ENCODE data around the gene GRM4.

The GRM4 gene

DNA sequence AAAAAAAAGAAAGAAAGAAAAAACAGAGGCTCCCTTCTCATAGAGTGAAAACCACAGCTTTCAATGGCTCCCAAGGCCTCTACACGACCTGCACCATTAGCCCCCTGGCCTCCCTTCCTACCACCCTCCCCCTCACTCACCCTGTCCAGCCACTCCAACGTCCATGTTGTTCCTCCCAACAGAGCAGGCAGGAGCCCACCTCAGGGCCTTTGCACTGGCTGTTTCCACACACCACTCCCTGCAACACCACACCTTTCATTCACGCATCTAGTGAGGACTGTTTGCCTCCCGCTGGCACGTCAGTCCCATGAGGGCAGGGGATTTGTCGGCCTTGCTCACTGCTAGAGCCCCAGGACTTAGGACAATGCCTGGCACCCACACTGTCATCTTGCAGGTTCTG is 39.5 kb downstream of the GRM4 start:
- no peak for DNase-seq

GRCh38 chr6:34104628-34105027 is 41.3 kb downstream of the GRM4 start:
- no peak for DNase-seq

- no peak for DNase-seq
These were observed 41.7 kb downstream of the GRM4 start for GRCh38 chr6:34104186-34104585.

DNA sequence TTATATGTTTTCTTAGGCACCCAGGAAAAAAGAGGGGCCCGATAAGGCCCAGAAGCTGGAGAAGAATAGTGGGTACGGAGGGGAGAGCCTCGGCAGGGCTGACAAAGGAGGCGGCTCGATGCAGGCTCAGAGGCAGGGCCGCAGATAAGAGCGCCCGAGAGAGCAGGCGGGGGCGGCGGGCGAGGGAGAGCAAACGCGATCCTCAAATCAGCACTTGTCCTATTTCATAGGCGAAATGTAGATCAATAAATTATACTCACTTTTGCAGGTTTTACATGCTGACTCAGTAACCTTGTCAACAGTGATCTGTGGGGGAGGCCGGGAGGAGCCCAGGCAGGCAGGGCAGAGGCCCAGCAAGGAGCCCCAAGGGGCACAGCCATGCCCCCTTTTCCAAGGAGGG is 42.6 kb downstream of the GRM4 start:
- DNase-seq: no peak

DNA sequence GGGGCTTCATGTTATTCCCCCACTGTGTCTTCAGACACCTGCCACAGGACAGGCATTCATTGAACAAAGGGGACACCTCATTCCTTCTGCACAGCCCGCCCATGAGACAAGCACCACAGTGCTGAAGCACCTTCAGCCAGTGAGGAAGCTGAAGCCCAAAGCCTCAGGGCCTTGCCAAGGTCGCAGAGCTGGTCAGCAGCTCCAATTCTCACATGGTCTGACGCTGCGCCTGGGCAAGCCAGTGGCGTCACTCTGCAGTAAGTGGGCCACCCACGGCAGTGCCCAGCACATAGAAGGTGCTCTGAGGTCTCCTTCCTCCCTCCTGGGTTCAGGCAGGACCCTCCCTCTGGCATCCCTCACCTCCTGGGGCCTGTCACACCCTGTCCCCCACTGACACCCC is 43.2 kb downstream of the GRM4 start:
- DNase-seq: no peak

DNA sequence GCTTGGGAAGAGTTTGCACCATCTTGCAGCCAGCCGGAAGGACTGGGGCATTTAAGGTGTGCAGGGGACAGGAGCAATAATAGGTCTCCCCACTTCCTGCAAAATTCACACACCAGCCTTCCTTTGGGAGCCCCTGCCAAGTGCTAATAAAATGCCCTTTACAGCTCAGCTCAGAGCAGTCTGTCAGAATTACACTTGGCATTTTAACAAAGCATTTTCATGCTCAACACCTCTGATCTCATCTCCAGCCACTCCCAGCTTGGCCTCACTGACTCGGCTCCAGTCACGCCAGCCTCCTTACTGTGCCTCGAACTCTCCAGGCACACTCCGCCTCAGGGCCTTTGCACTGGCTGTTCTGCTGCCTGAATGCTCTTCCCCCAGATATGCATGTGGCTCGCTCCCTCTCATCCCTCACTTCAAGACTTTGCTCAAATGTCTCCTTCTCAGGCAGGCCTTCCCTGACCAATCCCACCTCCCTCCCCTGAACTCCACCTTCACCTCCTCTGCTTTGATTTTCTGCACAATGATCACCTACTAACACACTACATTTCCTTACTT is 43.7 kb downstream of the GRM4 start:
- DNase-seq: no peak

- DNase-seq: no peak
These were observed 45.1 kb downstream of the GRM4 start for GRCh38 chr6:34100788-34101187.

- DNase-seq: no peak
These were observed 46.0 kb downstream of the GRM4 start for GRCh38 chr6:34099878-34100277.

GRCh38 chr6:34098045-34098936 is 47.6 kb downstream of the GRM4 start:
- no peak for DNase-seq

DNA sequence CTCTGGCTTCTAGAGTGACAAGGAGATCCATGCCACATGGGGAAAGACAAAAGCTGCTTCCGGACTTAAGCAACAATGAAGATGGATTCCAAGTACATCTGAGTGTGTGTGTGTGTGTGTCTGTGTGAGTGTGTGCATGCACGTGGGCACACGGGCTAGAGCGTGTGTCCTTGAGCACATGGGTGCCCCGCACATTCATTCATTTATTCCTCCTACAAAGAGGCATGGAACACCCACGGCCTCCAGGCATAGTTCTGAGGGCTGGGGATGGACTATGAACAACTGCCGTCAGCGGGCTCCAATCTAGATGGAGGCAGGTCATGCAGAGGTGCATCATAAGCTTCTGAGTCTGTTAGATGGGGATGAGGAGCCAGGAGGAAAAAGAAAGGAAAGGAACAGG is 49.1 kb downstream of the GRM4 start:
- DNase-seq: no peak

DNA sequence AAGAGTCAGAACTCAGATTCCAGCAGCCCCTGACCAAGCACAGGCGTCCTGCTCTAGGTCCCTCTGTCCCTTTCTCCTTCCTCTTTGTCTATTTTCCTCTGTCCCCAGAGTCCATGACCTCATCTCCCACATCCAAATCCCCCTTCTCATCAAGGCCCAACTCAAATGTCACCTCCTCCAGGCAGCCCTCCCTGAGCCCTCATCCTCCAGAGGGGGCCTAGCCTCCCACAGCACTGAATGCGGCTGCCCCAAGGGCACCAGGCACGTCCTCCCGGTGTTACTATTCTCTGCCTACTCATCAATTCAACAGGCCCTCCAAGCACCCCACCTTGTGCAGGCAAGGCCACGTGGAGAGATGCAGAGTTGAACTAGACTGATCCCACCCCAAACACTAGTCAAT is 49.7 kb downstream of the GRM4 start:
- DNase-seq: no peak

DNA sequence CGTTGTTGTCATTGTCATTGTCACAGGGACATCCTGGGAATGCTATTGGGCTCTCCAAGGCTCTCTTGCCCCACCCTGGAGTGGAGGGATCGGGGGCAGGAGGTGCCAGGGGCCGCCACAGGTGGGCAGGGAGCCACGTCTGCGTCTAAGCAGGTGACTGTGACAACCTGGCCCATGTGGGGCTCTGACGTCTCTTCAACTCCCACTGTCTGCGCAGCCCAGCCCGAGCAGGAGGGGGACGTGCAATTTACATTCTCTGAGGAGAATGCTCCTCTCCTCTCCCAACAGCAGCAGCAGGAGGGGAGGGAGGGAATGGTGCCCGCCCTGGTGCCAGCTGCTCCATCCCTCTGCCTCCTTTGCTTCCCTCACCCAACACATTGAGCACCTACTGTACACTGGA is 50.1 kb downstream of the GRM4 start:
- DNase-seq: no peak

DNA sequence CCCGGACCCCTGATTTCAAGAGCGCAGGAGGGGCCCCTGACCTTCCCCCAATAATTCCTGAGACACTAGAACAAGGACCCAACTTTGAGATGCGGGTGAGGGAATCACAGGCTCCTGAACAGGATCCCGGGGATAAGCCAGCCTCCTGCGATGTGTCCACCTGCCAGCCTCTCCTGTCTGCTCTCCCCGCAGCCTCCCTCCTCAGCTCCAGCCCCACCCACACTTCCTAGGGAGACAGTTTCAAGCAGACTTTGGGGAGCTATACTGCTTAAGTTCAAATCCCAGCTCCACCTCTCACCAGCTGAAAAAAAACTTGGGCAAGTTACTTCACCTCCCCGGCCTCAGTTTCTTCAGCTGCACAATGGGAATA is 50.8 kb downstream of the GRM4 start:
- DNase-seq: no peak

DNA sequence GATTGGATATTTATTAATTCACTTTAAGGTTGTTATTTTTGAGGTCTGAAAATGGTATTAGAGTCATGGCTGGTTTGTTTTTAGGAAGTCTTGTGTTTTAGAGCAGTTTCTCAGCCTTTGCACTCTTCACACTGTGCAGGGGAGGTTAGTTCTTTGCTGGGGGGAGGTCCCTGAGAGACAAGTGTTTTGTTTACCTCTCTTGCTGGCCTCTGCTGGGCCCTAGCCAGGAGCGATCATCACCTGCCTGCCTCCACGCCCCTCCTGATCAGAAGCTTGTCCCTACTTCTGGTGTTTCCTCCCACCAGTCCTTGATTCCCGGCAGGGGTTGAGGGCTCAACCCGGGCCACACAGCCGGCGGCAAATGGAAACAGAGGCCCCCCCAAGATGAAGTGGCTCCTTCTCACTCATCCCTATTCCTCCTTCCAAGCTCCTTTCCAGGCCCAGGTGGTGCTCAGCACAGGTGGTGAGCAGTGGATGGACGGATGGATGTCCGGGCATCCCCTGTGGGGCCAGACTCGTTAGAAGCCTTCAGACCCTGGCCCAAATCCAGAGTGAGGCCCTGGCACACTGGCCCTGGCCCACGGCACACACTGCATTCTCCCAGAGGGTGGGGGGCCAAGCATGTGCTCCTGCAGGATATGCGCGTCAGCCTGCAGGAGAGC is 51.3 kb downstream of the GRM4 start:
- no peak for DNase-seq

DNA sequence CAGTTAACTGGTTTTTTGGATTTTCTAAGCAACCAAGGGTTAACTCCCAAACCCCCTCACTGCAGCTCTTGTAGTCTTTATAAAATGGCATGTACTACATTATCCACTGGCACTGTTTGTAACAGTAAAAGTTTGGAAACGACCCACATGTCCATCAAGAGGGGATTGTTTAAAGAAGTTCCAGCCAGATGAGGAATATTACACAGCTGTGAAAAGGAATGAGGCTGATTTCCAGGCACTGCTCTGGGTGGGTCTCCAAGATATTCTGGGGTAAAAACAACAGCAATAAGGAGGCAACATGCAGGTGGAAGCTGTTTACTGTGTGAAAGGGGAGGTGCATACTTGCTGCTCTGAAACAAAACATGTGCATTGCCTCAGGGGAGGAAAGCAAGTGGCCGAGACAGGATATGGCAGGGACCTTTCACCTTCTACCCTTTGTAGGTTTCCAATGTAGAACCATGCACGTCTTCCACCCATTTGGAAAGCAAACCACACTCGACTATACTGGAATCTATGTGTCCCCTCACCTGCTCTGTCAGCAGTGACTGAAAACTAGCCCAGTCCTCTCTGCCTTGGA is 51.9 kb downstream of the GRM4 start:
- DNase-seq: no peak

DNA sequence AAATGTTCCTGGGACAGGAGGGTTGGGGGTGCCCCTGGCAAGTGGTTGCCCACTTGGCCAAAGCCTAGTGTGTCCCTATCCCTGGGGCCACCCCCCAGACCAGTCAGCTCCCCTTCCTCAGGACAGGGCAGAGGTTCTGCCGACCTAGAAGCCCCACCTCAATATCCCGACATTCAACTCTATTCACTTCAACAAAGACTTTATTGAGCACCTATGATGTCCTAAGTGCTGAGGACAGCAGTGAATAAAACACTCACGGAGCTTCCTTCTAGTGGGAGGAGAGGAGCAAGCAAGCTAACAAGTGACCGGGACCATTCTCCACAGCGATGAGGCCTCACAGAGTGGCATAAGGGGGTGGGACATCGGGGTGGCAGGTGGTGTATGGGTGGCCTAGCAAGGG is 52.7 kb downstream of the GRM4 start:
- DNase-seq: no peak

- DNase-seq: no peak
These were observed 53.3 kb downstream of the GRM4 start for GRCh38 chr6:34092631-34093030.

- DNase-seq: no peak
These were observed 55.0 kb downstream of the GRM4 start for GRCh38 chr6:34090935-34091334.

DNA sequence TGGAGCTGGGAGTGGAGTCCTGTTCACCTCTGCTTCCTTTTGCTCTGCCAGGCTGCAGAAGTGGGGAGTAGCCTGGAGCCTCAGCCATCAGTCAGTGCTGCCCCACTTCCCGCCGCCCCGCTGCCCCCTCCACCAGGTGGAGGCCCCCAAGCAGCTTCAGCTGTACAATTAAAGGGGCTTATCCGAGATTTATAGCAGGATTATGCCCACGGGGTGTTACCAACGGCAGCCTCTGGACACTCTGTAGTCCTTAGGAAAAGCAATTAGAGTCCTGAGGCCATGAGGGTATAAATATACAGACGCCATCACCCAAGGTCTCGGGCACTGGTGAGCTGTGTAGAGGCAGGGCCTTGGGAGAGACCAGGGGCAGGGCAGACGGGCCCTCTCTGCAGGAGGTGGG is 55.4 kb downstream of the GRM4 start:
- DNase-seq: no peak

DNA sequence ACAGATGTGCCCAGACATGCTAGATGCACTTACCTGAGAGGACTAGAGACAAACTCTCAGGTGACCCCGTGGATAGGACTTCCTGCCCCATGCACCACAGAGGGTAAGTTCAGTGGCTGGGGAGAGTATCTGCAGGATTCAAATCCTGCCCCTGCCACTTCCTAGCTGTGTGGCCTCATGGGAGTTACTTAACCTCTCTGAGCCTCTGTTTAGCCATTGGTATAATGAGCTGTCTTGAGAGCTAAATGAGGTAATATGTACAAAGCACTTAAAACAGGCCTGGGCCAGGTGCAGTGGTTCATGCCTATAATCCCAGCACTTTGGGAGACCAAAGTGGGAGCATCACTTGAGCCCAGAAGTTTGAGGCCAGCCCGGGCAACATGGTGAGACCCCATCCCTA is 59.3 kb downstream of the GRM4 start:
- no peak for DNase-seq

DNA sequence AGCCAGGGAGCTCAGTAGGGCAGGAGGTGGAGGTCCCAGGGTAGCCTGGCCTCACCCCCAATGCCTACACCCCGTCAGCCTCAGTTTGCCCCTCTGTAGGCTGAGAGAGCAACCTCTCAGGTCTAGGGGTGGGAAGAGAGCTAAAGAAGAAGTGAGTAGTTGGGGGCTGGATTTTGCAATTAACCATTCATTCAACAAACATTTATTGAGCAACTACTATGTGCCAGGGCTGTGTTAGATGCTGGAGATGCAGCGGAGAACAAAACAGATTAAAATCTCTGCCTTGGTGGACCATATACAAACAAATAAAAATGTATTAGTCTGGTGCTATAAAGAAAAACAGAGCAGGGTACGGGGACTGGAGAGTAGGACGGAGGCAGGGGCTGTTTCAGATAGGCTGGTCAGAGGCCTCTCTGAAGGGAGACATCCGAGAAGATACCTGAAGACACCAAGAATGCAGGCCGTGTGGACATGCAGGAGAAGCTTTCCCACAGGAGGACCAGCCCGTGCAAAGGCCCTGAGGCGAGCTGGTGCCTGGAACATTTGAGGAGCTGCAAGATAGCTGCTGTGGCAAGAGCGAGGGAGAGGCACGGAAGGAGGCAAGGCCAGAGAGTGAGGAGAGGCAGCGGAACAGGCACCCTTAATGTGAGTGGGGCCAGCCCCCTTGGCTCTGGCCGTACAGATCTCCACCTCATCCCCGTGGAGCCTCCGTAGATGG is 60.3 kb downstream of the GRM4 start:
- DNase-seq: no peak

DNA sequence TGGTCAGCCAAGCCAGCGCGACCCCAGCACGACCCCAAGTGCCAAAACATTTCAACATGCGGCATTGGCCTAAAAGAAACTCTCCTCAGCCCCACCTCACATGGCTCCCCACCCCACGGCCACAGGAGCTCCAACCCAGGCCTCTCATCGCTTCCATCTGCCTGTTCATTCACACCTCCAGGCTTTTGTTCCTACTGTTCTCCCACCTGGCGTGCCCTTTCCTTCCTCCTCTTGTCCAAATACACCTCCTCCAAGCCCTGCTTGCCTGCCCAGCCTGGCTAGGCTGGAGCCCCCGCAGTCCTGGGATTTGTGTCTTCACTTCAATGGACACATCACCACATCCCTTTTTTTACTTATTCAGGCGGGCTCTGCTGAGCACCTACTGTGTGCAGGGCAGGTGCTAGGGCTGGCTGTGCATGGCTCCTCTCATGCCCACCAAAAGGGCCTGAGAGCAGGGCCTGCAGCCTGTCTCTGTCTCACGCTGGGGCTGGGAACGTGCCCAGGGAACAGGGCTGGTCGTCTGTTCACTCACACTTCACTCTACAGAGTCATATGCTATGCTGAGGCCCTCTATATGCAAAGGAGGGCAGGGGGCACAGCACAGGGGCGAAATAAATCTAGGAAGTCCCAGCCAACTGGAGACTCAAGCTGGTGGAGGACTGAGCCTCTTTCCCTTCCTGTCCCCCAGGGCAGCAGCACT is 61.1 kb downstream of the GRM4 start:
- DNase-seq: no peak
